DMS153 treated with DMSO at 0.1 percent for 48 hours (cell line): ENCODE measurements around the gene ELK3.

Experiments used
- DNase-seq: peaks from one replicate; lab custom pipeline; 2025; ENCODE audit not compliant: unreplicated experiment; lab: John Stamatoyannopoulos, UW

Gene ELK3

GRCh38 chr12:96187956-96188355 is 6.2 kb upstream of the ELK3 start:
- no peak for DNase-seq

- no peak for DNase-seq
Measured at GRCh38 chr12:96189781-96190180, 4.4 kb upstream of the ELK3 start.

GRCh38 chr12:96190413-96191108 is 3.6 kb upstream of the ELK3 start:
- DNase-seq = no peak

GRCh38 chr12:96192926-96193573 is 1.1 kb upstream of the ELK3 start:
- DNase-seq = no peak

- DNase-seq = no peak
Measured at GRCh38 chr12:96194576-96194889, 358 bp downstream of the ELK3 start.

GRCh38 chr12:96194971-96195844 is 1.0 kb downstream of the ELK3 start:
- no peak for DNase-seq

- no peak for DNase-seq
Measured at GRCh38 chr12:96195845-96196451, 1.8 kb downstream of the ELK3 start.

GRCh38 chr12:96196781-96197180 is 2.6 kb downstream of the ELK3 start:
- DNase-seq = no peak

GRCh38 chr12:96197503-96198272 is 3.5 kb downstream of the ELK3 start:
- no peak for DNase-seq

- DNase-seq = no peak
Measured at GRCh38 chr12:96198965-96199364, 4.8 kb downstream of the ELK3 start.

GRCh38 chr12:96199464-96199863 is 5.3 kb downstream of the ELK3 start:
- no peak for DNase-seq

GRCh38 chr12:96201272-96202227 is 7.4 kb downstream of the ELK3 start:
- no peak for DNase-seq

GRCh38 chr12:96204381-96204780 is 10.2 kb downstream of the ELK3 start:
- DNase-seq = no peak

GRCh38 chr12:96205908-96206307 is 11.7 kb downstream of the ELK3 start:
- no peak for DNase-seq

GRCh38 chr12:96206936-96207662 is 12.9 kb downstream of the ELK3 start:
- DNase-seq = no peak

GRCh38 chr12:96208346-96208745 is 14.2 kb downstream of the ELK3 start:
- no peak for DNase-seq

- DNase-seq = no peak
Measured at GRCh38 chr12:96208801-96209549, 14.8 kb downstream of the ELK3 start.

- no peak for DNase-seq
Measured at GRCh38 chr12:96210376-96211055, 16.3 kb downstream of the ELK3 start.
